GM18907 (cell line): ENCODE data around the gene BCAS1.

Experiments
- ATAC-seq: cut with Tn5 transposase; IDR thresholded peaks from one replicate; pipeline ENCODE4 v1.9.1; 2021; ENCODE audit warnings: mild to moderate bottlenecking, moderate library complexity; ENCODE audit not compliant: unreplicated experiment

Gene BCAS1, protein sequence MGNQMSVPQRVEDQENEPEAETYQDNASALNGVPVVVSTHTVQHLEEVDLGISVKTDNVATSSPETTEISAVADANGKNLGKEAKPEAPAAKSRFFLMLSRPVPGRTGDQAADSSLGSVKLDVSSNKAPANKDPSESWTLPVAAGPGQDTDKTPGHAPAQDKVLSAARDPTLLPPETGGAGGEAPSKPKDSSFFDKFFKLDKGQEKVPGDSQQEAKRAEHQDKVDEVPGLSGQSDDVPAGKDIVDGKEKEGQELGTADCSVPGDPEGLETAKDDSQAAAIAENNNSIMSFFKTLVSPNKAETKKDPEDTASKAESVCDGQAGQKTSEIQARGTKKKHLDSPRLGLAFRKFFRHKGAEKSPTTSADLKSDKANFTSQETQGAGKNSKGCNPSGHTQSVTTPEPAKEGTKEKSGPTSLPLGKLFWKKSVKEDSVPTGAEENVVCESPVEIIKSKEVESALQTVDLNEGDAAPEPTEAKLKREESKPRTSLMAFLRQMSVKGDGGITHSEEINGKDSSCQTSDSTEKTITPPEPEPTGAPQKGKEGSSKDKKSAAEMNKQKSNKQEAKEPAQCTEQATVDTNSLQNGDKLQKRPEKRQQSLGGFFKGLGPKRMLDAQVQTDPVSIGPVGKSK

DNA sequence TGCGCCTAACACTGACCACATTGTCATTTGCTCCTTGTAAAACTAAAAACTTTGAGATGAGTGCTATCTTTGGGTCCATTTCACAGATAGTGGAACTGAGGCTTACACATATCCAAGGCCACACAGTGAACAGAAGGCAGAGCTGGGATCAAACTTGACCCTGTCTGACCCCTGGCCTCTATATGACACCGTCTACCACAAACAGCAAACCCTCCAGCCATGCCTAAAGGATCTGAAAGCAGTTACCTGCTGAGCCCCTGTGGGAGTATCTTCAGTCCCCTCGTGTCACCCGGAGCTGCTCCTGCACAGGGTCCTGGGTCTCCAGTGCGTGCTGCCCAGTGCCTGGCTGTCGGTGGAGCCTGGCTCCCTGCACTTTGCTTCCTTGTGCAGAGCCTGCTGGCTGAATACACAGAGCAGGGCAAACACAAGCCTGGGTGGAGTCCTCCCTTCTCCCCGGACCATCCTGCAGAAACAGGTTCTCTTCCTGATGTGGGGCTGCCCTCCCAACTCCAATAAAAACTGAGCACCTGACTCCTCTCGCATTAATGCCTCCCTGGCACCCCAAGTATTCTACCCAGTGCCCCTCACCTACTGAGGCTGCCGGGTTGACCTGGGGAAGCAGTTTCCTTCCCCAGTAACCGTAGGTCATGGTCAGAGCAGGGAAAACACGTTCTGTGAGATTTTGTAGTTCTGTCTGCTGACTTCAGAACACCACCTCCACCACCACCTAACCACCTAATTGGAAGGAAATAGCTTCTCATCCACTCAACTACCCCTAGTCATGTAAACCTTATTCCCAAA lies at the start of gene BCAS1:
Gene BCAS1, minus strand, starts transcription at position 408 of the 801 bp plus-strand sequence. CDS start 11,876 bp downstream, outside the sequence.
- no peak for ATAC-seq

DNA sequence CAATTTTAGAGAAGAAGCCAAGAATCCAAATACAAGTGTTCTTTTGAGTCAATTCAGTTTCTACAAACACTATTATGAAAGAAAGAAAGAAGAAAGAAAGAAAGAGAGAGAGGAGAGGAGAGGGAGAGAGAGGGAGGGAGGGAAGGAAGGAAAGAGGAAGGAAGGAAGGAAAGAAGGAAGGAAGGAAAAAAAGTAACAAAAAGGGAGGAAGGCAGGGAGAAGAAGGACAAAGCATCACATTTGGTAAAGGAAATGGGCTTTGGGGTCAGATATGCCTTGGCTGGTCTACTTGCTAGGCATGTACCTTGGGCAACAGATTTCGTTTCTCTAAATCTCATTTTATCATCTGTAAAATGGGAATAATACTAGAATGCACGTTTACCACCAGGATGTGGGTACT lies 49.4 kb upstream of the BCAS1 start:
- ATAC-seq = no peak

DNA sequence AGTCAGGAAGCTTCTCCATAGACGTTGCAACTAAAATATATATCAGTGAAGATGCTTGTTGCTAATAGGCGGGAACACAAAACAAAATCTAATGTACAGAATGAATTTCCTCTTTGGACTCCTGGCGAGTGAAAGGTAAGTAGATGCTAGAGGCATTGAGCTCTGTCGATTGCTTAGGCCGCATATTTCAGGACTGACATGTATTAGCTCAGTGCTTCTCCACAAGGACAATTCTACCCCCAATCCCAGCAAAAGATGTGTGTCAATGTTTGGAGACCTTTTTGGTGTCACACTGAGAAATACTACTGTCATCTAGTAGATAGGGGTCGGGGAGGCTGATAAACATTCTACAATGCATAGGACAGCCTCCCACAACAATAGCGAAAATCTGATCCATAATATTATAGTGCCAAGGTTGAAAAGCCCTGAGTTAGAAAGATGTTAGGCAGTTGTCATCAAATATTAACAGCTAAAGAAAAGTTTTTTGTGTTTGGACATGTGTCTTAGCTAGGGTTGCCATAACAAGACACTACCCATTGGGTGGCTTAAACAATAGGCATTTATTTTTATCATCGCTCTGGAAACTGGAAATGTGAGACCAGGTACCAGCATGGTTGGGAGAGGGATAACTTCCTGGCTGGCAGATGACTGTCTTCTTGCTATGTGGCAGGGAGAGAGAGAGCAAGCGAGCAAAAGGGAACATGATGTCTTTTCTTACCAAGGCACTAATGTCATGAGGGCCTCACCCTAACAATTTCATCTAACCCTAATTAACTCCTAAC lies 48.0 kb upstream of the BCAS1 start:
- no peak for ATAC-seq

DNA sequence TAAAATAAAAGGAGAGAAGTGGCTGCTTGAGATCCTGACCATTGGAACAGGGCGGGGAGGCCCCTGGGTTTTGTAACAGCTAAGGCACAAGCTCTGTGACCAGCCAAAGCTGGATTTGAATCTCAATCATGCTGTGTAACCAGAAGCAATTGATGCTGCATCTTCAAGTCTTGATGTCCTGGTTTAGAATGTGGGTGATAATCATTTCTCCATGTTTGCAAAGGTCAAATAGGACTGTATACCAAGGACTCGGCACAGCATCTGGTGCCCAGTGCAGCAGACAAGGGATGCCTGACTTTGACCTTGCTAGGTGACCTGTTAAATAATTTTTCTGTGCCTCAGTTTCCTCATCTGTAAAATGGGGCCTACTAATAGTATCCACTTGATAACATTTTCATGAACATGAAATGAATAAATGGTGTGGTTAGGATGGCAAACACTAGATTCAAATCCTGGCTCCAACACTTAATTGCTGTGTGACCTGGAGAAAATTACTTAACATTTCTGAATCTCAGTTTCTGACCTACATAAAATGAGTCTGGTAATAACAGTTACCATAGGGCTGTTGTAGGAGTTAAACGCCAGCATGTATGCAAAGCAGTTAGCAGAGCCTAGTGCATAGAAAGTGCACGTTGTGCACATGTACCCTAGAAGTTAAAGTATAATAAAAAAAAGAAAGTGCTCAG lies 46.3 kb upstream of the BCAS1 start:
- no peak for ATAC-seq

DNA sequence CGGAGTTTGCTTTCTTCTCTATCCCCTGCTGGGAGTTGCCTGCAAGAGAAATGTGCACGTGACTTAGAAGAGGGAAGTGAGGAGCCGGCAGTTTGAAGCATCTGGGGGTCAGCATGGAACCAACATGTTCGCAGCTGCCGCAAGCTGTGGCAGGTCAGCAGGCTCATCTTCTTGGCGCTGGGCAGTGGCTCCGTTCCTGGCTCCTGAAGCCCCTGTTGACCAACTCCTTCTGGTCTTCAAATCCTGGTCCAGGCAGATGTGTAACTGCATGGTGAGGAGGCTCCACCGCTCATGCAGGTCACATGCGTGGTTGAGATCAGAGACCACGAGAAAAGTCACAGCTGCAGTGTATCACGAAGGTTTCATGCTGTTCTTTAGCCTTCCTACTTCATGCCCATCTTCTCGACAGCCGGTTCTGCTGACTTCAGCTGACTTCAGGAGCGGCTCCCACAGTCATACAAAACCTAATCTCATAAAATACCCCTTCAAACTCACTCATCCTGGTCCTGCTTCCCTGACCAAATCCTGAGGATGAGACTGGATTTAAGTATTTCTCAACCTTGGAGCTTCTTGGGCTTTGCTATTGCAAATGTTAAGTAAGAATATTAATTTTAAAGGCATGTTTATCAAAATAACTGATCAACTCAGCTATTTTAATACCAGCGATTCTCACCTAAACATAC lies 44.9 kb upstream of the BCAS1 start:
- ATAC-seq = no peak

DNA sequence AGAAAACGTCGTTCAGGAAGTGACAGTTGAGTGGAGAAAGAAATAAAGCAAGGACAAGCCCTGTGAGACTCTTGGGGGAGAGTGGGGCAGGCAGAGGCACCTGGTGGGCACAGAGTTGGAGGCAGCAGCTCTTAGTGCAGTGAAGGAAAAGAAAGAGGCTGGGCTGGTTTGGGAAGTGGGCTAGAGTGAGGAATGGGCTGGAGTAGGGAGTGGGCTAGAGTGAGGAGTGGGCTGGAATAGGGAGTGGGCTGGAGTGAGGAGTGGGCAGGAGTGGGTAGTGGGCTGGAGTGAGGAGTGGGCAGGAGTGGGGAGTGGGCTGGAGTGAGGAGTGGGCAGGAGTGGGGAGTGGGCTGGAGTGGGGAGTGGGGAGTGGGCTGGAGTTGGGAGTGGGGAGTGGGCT lies 43.7 kb upstream of the BCAS1 start:
- ATAC-seq = no peak

DNA sequence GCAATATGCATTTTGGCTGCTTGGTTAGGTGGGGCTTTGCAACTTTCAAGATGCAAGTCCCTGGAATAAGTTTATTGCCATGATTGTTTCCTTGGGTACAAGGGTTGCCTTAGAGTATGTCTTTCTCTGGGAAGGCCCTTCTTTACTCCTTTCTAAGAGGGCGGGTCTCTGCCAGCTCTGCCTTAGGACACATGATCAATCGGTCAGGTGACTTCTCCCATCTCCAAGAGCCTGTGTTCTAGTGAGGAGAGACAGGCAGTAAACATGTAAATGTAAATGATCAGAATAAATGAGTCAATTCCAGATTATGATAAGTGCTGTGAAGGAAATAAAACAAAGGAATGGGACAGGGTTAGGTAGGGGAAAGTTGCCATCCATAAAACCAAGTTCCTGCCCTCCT lies 43.2 kb upstream of the BCAS1 start:
- no peak for ATAC-seq

DNA sequence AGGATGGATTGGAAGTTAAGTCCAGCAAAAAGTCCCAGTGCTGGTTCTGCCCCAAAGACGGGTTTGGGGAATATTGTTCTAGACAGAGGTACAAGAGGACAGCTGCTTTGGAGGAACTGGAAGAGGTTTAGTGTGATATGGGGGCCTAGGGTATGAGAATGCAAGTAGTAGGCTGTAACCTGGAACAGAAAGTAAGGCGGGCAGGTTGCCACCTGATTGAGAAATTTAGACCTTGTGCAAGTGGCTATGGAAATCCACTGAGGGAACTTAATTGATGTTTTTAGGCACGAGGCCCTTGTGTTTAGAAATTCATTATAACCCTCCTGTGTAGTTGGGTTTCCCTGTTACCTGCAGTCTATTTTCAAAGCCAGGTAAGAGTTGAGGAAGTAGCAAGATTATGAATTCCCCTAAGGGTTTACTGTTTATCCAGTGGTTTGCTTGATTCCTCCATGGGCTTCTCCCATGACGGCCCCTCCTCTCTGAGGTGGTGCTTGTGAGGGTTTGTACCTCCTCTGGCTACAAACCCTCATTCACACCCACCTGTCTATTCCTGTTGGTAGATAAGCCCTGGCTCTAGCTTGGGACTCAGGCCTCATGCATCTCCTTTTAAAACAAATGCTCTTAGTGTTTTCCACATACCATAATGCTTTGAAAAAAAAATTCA lies 42.0 kb upstream of the BCAS1 start:
- no peak for ATAC-seq

DNA sequence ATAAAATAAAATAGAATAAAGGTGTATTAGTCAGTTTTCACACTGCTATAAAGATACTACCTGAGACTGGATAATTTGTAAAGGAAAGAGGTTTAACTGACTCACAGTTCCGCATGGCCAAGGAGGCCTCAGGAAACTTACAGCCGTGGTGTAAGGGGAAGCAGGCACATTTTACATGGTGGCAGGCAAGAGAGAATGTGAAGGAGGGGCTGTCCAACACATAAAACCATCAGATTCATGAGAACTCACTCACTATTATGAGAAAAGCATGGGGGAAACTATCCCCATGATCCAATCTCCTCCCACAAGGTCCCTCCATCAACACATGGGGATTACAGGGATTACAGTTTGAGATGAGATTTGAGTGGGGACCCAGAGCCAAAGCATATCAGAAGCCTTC lies 41.1 kb upstream of the BCAS1 start:
- ATAC-seq = no peak

DNA sequence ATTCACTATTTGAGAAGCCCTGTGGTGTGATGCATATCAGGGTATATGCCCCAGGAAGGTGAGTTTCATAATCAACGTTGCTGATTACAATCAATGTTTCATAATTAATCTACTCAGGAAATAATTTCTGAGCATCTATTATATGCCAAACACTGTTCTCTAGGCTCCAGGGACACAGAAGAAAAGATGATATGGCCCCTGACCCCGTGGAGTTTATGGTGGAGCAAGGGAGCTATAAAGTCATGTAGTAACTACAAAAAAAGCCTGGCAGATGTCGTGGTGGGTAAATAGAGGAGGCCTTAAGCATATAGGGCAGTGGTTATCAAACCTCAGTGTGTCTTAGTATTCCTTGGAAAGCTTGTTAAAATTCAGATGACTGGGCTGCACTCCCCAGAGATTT lies 40.1 kb upstream of the BCAS1 start:
- ATAC-seq = no peak

DNA sequence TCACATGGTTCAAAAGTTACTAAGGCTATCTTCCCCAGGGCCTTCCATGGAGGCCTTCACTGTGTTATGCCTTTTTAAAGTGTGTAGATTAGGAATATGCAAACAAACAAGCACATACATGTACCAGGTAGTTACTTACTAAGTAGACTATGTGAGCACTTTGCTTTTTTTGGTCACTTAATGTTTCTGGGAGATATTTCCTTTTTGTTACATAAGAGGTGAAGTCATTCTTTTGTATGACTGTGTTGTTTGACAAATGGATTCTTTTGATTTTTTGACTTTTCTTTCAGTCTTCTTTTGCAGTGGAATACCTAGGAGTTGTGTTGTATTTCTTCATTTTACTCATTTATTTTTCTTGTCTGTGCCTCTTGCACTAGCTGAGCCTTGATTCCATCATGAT lies 39.6 kb upstream of the BCAS1 start:
- no peak for ATAC-seq

DNA sequence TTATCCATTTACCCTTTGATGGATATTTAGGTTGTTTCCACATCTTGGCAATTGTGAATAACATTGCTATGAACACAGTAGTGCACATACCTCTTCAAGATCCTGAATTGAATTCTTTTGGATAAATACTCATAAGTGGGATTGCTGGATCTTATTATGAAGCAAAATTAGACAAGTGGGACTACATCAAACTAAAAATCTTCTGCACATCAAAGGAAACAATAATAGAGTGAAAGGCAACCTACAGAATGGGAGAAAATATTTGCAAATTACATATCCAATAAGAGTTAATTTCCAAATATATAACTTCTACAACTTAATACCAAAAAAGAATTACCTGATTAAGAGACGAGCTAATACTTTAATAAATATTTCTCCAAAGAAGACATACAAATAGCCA lies 38.4 kb upstream of the BCAS1 start:
- ATAC-seq = no peak

DNA sequence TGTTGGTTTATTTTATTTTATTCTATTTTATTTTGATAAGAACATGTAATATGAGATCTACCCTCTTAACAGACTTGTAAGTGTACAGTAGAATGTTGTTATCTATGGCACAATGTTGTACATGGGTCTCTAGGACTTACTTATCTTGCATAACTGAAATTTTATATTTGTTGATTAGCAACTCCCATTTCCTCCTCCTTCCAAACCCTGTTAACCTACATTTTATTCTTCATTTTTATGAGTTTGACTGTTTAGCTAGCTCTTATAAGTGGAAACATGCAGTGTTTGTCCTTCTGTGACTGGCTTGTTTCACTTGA lies 37.9 kb upstream of the BCAS1 start:
- ATAC-seq = no peak

DNA sequence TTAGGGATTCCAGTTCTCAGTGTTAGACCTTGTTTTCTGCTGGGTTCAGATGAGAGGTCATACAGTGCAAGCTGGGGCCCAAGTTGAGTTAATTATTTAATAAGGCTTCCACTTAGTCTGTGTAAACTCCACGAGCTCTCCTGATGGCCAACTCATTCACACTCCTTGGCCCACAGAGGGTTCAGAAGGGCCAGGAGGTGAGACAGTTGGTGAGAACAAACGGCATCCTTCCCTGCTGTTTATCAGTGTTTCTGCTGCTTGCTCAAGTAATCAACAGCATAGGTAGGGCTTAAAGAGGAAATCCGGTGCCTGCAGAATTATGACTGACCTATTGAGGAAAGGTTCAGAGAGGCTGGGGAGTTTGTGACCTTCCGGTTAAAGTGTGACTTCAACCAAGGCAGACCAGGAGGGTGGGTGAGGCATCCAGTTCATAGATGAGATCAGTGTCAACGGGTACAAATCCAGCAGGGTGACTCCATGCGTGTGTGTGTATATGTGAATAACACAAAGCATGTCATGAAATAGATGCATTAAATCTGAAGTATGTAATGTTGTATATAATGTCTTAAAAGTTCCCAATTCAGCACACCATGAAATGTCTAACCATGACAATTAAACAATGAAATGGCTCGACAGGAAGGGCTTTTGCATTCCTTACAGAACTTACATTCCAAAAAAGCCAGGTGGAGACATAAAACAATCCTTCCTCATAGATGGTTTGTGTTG lies 37.4 kb upstream of the BCAS1 start:
- no peak for ATAC-seq

DNA sequence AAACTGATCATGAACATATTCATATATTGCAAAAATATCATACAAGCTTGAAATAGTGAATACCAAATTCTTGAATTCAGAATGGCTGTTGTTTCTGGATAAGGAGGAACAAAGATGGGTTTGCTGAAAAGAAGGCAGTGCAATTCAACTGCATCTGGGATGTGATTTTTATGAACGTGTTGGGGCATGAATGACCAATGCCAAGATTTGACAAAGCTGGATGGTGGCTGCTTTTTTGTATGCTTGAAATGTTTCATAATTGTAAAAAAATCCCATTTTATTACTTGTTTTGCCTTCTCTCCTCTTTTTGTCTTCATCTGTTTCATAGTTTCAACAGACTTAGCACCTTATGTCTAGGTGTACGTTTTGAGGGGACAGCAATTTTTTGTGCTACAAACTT lies 36.8 kb upstream of the BCAS1 start:
- no peak for ATAC-seq

DNA sequence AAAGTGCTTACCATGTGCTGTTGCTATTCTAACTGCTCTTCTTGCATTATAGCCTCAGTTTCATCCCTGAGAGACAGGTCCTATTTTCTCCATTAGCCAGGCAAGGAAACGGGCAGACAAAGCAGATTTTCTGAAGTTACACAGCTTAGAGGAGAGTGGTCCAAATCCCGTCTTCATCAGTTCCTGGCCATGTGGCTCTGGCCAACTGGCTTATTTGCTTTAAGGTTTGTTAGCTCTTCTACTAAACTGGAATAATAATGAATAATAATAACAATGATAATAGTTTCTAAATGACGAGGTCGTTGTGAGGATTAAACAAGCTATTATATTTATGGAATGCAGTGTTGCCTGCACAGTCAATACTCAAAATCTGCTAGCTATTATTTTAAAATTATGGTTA lies 35.8 kb upstream of the BCAS1 start:
- no peak for ATAC-seq

DNA sequence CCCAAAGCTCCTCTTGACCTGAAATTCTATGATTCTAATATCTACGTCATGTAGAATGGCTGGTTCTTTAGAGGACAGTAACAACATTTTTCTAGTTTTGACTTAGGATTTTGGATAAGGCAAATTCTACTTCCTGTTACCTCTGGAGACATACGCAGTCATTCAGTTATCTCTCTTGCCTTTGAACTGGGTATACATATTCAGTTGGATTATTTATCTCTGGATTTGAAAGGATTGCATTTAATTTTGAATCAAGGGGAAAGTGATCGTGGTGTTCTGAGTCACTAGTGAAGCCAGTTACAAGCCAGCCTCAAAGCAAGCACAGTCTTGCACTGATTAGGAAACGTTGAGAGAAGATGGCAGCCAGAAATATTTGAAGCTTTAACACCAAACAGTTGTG lies 35.3 kb upstream of the BCAS1 start:
- ATAC-seq = no peak

DNA sequence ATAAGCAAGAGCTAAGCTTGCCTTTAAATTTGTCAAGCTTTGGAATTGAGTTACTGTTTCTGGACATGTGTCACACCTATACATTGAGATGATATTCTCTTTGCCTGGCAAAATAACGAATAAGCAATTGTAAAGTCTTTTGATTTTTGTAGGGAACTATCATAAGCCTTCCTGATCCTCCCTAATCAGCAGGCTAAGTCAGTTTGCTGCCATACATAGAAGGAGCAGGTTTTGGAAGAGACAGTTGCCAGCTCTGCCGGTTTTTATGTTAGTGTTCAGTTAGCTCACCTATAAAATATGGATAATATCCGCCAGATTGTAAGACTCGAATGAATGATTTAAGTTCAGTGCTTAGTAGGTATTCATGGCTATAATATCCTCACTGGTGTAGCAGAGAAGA lies 34.4 kb upstream of the BCAS1 start:
- ATAC-seq = no peak
